Tibial nerve (tissue), 4 donors: ENCODE data around the gene CATSPERZ. TPM values are rescaled to one million over a fixed set of nuclear protein-coding genes. Genes with fewer than 3 reads are reported as not detected.

ENCODE experiments used
- DNase-seq, 2 donors: peaks; one replicate each; pipeline ENCODE4 v3.0.0-alpha.2; 2019; ENCODE audit warnings: low spot score in 2 of 2
- H3K27ac ChIP-seq, 4 donors: fragments of 200-600 bp; sonication (generic) in 3 of 4; one replicate each; pipeline ENCODE4 v1.5.1; 2017 to 2019; ENCODE audit warnings: mild to moderate bottlenecking in 1 of 4
- H3K27me3 ChIP-seq, 2 donors: fragments of 200-600 bp; sonication (generic) in 1 of 2; one replicate each; pipeline versions ENCODE4 v1.5.1 to v1.6.0; 2017 to 2019
- H3K36me3 ChIP-seq, 3 donors: fragments of 200-600 bp; sonication (generic); one replicate each; pipeline ENCODE4 v1.5.1; 2018 to 2019
- H3K4me1 ChIP-seq, 4 donors: fragments of 200-600 bp; sonication (generic) in 3 of 4; one replicate each; pipeline ENCODE4 v1.5.1; 2017 to 2019
- H3K4me3 ChIP-seq, 4 donors: fragments of 200-600 bp; sonication (generic) in 3 of 4; one replicate each; pipeline ENCODE4 v1.5.1; 2017 to 2019; ENCODE audit warnings: mild to moderate bottlenecking in 1 of 4, moderate library complexity in 1 of 4
- H3K9me3 ChIP-seq, 4 donors: fragments of 200-600 bp; sonication (generic) in 3 of 4; one replicate each; pipeline ENCODE4 v1.5.1; 2017 to 2019
- EP300 ChIP-seq, 2 donors: sonication (generic); formaldehyde crosslinking; IDR thresholded peaks; one replicate each; pipeline ENCODE4 v1.6.1; 2017; ENCODE audit warnings: antibody characterized with exemption in 2 of 2, mild to moderate bottlenecking in 1 of 2
- POLR2A ChIP-seq, 2 donors: fragments of 450-650 bp; IDR thresholded peaks; one replicate each; pipeline ENCODE4 v1.6.1; 2017; ENCODE audit warnings: antibody characterized with exemption in 2 of 2, mild to moderate bottlenecking in 2 of 2, moderate library complexity in 2 of 2
- WGBS, 2 donors: methylation state at CpG; one replicate each; pipeline ENCODE4 v1.1.5; 2018; 5-methylcytosine and 5-hydroxymethylcytosine counted together
- total RNA-seq, 4 donors: library from RNA; depleted of rRNA; stranded (reverse); fragments of >200 nt; gene quantifications; one replicate each; pipeline ENCODE4 v1.1.0, GENCODE V29; 2016
- TF ChIP-seq, protein P1 (sequence below), 5 experiments: fragments of 200-600 bp in 3 of 5; fragments of 450-650 bp in 2 of 5; sonication (generic) in 3 of 5; IDR thresholded peaks; one replicate each; pipeline ENCODE4 v1.5.1; 2016 to 2019; ENCODE audit warnings: antibody characterized with exemption in 5 of 5, mild to moderate bottlenecking in 3 of 5, moderate library complexity in 2 of 5

CATSPERZ gene
- total RNA-seq, 4 donors from 2014 or later, result not detected

DNA sequence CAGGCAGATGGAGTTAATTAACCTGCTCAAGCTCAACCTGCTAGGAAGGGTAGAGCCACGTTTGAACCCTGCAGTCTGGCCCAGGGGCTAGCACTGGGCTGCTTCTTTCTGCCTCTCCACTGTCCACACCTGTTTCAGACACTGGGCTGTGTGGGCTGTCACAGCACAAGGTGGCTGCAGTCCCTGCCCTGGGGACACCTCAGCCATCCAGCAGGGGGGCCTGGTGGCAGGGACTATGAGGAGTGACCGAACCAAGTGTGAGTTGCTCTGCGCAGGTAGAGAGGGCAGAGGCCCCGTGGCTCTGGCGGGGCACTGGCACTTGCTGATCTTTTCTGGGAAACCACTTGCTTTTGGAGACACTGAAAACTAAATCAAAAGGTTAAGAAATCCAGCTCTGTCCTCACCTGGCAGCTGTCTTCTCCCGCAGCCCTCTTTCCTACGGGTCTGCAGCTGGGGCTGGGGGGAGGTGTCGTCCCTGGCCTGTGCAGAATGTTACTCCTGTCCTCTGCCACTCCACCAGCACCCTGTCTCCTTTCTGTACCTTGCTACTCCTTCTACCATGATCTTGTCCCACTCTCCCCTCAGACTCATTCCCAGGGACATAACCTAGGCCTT is 21.5 kb upstream of the CATSPERZ start:
- TF ChIP-seq POLR2A (IDR thresholded peaks at IDR 0.05), result no peak
- TF ChIP-seq, protein P1, sequence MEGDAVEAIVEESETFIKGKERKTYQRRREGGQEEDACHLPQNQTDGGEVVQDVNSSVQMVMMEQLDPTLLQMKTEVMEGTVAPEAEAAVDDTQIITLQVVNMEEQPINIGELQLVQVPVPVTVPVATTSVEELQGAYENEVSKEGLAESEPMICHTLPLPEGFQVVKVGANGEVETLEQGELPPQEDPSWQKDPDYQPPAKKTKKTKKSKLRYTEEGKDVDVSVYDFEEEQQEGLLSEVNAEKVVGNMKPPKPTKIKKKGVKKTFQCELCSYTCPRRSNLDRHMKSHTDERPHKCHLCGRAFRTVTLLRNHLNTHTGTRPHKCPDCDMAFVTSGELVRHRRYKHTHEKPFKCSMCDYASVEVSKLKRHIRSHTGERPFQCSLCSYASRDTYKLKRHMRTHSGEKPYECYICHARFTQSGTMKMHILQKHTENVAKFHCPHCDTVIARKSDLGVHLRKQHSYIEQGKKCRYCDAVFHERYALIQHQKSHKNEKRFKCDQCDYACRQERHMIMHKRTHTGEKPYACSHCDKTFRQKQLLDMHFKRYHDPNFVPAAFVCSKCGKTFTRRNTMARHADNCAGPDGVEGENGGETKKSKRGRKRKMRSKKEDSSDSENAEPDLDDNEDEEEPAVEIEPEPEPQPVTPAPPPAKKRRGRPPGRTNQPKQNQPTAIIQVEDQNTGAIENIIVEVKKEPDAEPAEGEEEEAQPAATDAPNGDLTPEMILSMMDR (IDR thresholded peaks at IDR 0.05), result no peak
- no peak for TF ChIP-seq EP300 (IDR thresholded peaks at IDR 0.05)
- no peak for DNase-seq
- H3K27me3 ChIP-seq, result no peaks in the 10 kb centered on the region
- H3K4me1 ChIP-seq, result peaks cover 0 to 22% (median 9%) of the 10 kb centered on the region in 4 donors
- H3K36me3 ChIP-seq, result peaks cover 0 to 61% (median 0%) of the 10 kb centered on the region in 3 donors
- no peaks in the 10 kb centered on the region for H3K9me3 ChIP-seq
- 80 to 92% methylated on average over 7 to 8 of the region's 8 CpGs for WGBS, 2 donors
- no peak overlapping the region for H3K4me3 ChIP-seq
- no peak overlapping the region for H3K27ac ChIP-seq

DNA sequence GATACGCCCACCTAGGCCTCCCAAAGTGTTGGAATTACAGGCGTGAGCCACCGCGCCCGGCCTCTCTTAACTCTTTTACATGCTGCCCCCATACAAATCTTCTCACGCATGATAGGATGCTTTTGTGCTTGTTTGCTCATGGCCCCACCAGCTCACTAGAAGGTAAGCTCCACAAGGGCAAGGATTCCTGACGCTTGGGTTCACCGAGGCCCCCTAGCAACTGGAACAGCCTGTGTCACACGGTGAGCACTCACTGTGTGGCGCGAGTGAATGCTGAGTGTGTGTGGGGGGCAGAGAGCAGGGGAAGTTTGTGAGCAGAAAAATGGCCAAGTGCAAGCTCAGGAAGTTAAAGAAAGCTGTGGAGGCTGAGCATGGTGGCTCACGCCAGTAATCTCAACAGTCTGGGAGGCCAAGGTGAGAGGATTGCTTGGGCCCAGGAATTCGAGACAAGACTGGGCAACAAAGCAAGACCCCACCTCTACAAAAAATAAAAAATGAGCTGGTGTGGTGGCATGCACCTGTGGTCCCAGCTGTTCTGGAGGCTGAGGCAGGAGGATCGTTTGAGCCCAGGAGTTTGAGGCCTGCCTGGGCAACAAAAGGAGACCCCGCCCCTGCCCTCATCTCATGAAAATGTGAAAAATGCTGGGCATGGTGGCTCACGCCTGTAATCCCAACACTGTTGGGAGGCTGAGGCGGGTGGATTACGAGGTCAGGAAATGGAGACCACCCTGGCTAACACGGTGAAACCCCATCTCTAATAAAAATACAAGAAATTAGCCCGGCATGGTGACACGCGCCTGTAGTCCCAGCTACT is 18.0 kb upstream of the CATSPERZ start:
- no peak for TF ChIP-seq EP300 (IDR thresholded peaks at IDR 0.05)
- TF ChIP-seq, protein P1 (IDR thresholded peaks at IDR 0.05), result no peak
- TF ChIP-seq POLR2A (IDR thresholded peaks at IDR 0.05), result no peak
- peaks cover 0 to 33% (median 21%) of the 10 kb centered on the region in 4 donors for H3K4me1 ChIP-seq
- DNase-seq, result no peak
- 94% methylated on average over 22 of the region's 22 CpGs for WGBS, 2 donors
- no peaks in the 10 kb centered on the region for H3K27me3 ChIP-seq
- H3K36me3 ChIP-seq, result peaks cover 0 to 40% (median 0%) of the 10 kb centered on the region in 3 donors
- H3K9me3 ChIP-seq, result no peaks in the 10 kb centered on the region
- H3K4me3 ChIP-seq, result no peak overlapping the region
- H3K27ac ChIP-seq, result no peak overlapping the region

DNA sequence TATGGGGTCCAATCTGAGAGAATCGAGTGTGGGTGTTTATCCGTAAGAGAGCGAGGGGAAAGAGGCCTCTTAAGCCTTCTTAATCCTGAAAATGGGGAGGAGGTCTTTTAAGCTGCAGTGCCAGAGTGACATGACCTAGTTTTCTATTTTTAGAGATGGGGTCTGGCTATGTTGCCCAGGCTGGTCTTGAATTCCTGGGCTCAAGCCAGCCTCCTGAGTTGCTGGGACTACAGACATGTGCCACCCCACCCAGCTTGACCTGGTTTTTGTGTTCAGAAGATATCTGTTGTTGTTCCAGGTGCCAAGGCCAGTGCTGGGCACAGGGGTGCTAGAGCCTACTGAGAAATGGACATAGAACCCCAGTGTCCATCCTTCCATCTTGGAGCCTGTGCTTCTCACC is 17.1 kb upstream of the CATSPERZ start:
- no peak overlapping the region for H3K4me3 ChIP-seq
- WGBS, 2 donors, result 86 to 88% methylated on average over 3 of the region's 3 CpGs

DNA sequence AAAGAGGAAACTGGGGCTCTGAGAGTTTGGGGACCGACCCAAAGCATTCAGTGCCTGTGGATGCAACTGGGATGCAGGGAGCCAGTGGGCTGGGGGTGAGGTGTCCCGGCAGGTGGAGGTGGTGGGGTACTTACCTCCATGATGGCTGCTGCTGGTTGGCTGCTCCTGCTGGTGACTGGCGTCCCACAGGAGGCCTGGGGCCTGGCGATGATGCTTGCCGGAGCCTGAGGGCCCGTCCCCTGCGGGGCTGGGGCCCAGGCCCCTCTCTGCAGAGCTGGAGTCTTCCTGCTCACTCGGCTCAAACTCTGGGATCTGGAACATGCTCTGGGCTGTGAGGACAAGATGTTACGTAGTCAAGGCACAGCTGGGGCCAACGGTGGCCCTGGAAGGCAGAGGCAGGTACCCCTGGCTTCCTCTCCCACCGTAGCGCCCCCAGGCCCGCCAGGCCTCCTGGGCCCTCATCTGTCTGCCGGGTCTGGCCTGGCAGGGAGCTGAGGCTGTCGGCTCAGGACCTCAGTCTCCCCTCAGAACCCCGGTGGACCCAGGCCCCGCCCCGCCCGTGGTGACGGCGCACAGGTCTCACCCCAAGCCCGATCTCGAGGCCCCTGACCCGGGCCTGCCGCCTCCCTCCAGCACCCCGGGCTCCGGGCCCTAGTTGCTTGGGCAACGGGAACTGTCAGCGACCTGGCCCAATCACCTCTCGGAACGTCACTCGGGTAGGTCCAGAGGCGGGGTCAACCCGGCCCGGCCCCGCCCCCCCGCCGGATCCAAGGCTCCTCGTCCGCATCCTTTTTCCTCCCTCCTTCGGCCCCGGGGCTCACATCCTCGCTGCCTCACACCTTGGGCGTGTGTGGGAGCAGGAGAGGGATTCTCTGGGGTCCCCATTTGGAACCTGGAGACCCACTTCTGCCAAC is 15.9 kb upstream of the CATSPERZ start, which contains the start of gene BAD:
TSS of gene BAD (minus strand) at position 618 of the 914 bp plus-strand sequence. CDS start at position 321, 297 bp downstream.
- H3K36me3 ChIP-seq, result peaks cover 0 to 30% (median 0%) of the 10 kb centered on the region in 3 donors
- H3K27ac ChIP-seq, result peak within 1 kb of the TSS; percentile 91 to 98 (median 94)
- DNase-seq, result peak; percentile 91 to 94
- H3K4me1 ChIP-seq, result peaks cover 0 to 30% (median 21%) of the 10 kb centered on the region in 4 donors
- H3K9me3 ChIP-seq, result no peaks in the 10 kb centered on the region
- TF ChIP-seq, protein P1 (IDR thresholded peaks at IDR 0.05), result no peak
- TF ChIP-seq POLR2A (IDR thresholded peaks at IDR 0.05) (peak; percentile 43 to 65), EP300 (IDR thresholded peaks at IDR 0.05) (peak; percentile 24 to 92)
- H3K4me3 ChIP-seq, result peak within 1 kb of the TSS; percentile 79 to 84 (median 82)
- WGBS, 2 donors, result 8 to 10% methylated on average over 13 to 15 of the region's 44 CpGs
- no peaks in the 10 kb centered on the region for H3K27me3 ChIP-seq

More for the DNA sequence above, 17.1 kb upstream of the CATSPERZ start:
- Histone ChIP-seq H3K4me1 (peaks cover 0 to 30% (median 21%) of the 10 kb centered on the region in 4 donors), H3K27me3 (no peaks in the 10 kb centered on the region), H3K36me3 (peaks cover 0 to 33% (median 0%) of the 10 kb centered on the region in 3 donors), H3K9me3 (no peaks in the 10 kb centered on the region), H3K27ac (peak overlapping the region in 2 of 4 donors; percentile 93 to 98)
- DNase-seq, result no peak
- no peak for TF ChIP-seq EP300 (IDR thresholded peaks at IDR 0.05)
- TF ChIP-seq, protein P1 (IDR thresholded peaks at IDR 0.05), result no peak
- TF ChIP-seq POLR2A (IDR thresholded peaks at IDR 0.05), result no peak
